Activated CD8-positive, alpha-beta memory T cell treated with anti-CD3 and anti-CD28 coated beads, Interleukin-2, amount 50 U/mL, for 4 hours (primary cell): ENCODE measurements around the gene FURIN.
A peak's percentile ranks its signal among the peaks of the same experiment; 100 is the strongest.
"Not testable (repeated sequence)": the region's sequence is repeated elsewhere in the genome, so short reads cannot be mapped to it uniquely, and the experiment has no call there.

Source experiments
- DNase-seq: peaks from one replicate; pipeline ENCODE4 v3.0.0-alpha.2; 2020

Gene FURIN

DNA sequence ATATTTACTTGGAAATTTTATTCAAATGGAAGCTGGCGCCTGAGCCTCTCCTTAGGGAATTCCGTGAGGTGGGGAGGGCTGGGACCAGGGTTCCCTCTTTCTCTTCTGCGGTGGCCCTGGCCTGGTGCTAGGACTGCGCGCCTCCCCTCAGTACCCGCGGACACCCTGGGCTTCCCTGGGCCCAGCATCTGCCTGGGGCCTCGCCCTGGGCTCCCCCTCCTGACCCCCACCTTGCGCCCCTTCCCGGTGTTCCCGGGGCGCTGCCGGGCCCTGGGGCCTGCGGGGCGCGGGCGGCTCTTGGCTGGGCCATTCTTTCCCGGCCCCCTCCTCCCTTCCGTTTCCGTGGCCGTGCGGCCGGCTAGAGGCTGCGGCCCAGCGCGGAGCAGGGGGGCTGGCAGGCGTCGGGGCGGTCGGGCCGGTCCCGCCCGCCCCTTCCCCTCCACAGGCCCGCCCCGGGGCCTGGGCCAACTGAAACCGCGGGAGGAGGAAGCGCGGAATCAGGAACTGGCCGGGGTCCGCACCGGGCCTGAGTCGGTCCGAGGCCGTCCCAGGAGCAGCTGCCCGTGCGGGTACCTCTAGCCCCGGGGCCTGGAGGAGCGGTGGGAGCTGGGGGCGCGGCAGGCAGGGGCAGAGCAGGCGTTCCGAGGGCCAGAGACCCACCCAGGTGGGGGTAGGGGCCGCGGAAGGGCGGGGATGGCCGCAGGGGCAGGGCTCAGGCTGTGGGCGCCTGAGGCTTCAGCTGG, 15.8 kb downstream of the FURIN start, which contains the start of gene FES:
Gene FES (plus strand): TSS at position 529 of the 743 bp plus-strand sequence. CDS start 542 bp downstream, outside the sequence.
- DNase-seq: no peak

DNA sequence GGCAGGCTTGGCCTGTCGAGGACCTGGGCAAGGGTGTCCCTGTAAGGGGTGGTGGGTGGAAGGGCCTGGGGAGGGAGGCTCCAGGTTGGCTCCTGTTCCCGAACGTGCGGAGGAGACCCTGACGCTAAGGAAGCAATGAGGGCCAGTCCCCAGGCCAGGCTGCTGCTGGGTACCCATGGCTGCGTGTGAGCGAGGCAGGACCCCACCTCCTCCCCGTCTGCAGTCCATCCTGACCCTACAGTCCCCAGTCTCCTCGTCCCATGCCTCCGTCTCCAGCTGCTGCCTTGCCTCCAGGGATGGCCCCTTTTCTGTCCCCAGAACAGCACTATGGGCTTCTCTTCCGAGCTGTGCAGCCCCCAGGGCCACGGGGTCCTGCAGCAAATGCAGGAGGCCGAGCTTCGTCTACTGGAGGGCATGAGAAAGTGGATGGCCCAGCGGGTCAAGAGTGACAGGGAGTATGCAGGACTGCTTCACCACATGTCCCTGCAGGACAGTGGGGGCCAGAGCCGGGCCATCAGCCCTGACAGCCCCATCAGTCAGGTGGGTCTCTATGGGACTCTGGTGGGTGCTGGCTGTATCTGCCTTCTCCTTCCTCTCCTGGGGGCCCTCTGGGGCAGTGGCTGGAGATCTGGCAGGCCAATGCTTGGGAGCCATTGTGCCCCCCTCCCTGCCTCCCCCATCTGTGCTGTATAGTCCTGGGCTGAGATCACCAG, 16.5 kb downstream of the FURIN start:
- DNase-seq: no peak

DNA sequence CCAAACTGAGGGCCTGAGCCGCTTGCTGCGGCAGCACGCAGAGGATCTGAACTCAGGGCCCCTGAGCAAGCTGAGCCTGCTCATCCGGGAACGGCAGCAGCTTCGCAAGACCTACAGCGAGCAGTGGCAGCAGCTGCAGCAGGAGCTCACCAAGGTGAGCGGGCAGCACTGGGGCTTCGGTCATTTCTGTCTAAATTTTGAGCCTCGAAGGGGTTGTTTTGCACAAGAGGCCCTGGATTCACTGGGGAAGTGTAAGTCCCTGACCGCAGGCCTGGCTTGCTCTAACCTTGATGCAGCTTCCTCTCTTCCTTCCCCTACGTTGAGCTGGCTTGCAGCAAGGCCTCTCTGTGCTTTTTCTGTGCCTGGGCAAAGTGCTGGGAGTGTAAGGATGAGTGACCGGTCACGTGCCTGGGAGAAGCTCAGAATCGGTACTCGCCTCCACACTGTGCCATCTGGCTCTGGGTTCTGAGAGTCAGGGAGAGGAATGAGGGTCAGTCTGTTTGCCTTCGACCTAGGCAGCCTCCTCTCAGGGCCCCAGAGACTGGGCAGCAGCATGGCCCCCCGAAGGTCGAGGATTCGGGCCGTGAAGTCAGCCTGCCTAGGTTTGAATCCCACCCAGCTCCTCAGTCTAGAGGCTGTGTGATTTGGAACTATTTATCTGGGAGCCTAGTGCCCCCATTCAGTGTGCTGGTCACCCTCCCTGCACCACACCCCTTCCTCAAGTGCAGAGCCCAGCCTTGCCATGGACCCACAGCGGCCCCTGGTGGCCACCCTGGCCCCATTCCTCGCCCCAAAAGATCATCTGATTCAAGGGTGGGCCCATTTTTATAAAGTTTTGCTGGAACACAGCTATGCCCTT, 17.3 kb downstream of the FURIN start:
- peak; percentile 82 for DNase-seq

DNA sequence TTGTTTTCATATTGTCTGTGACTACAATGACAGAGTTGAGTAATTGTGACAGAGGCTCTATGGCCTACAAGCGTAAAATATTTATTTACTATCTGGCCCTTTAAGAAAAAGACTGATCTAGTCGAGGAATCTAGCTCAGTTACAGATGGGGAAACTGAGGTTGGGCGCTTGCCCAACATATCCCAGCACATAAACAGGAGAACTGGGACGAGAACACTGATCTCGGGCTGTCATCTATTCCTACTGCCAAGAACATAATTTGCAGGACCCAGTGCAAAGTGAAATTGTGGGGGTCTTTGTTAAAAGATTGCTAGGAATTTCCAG, 17.9 kb downstream of the FURIN start:
- DNase-seq: no peak

DNA sequence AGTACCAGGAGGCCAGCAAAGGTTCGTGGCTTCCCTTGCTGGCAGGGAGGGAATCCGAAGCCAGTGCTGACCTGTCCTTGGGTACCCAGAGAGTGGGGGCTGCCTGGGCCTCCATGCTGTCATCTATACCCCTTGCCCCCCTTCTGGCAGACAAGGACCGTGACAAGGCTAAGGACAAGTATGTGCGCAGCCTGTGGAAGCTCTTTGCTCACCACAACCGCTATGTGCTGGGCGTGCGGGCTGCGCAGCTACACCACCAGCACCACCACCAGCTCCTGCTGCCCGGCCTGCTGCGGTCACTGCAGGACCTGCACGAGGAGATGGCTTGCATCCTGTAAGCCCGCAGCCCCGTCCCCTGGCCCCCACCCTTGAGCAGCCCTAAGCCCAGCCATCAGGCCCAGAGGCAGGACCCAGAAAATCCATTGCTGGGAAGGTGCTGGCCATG, 18.7 kb downstream of the FURIN start:
- no peak for DNase-seq

DNA sequence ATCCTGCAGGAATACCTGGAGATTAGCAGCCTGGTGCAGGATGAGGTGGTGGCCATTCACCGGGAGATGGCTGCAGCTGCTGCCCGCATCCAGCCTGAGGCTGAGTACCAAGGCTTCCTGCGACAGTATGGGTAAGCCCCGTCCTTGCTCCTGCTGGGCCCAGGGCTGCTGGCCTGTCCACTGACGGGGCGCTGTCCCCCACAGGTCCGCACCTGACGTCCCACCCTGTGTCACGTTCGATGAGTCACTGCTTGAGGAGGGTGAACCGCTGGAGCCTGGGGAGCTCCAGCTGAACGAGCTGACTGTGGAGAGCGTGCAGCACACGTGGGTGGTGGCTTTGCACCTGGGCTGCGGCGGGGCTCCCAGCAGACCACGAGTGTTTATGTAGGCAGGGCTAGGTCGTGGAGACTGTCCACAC, 20.9 kb downstream of the FURIN start:
- no peak for DNase-seq

DNA sequence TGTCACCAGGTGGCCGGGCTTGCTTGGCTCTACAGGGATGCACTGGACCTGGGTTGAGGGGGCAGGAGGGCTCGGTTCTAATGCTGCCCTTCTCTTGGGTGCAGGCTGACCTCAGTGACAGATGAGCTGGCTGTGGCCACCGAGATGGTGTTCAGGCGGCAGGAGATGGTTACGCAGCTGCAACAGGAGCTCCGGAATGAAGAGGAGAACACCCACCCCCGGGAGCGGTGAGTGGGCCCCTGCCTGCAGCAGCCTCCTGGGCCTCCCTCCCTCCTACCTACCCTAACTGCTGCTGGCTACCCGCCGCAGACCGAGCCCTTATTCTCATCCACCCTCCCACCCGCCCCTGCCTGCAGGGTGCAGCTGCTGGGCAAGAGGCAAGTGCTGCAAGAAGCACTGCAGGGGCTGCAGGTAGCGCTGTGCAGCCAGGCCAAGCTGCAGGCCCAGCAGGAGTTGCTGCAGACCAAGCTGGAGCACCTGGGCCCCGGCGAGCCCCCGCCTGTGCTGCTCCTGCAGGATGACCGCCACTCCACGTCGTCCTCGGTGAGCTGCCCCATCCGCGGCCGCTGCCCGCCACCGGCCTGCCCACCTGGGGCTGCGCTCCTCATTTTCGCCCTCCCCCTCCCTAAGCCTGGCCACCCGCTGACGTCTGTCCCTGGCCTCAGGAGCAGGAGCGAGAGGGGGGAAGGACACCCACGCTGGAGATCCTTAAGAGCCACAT, 21.5 kb downstream of the FURIN start:
- DNase-seq: no peak

DNA sequence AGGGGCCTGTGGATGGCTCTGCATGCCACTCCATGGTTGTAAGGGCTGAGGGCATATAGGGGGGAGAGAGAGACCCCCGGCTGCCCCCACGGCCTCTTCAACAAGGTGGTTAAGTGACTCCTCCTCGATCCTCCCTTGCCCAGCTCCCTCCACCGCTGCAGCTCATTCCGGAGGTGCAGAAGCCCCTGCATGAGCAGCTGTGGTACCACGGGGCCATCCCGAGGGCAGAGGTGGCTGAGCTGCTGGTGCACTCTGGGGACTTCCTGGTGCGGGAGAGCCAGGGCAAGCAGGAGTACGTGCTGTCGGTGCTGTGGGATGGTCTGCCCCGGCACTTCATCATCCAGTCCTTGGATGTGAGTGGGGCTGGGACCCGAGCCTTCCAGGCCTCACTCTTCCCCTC, 22.5 kb downstream of the FURIN start:
- no peak for DNase-seq

DNA sequence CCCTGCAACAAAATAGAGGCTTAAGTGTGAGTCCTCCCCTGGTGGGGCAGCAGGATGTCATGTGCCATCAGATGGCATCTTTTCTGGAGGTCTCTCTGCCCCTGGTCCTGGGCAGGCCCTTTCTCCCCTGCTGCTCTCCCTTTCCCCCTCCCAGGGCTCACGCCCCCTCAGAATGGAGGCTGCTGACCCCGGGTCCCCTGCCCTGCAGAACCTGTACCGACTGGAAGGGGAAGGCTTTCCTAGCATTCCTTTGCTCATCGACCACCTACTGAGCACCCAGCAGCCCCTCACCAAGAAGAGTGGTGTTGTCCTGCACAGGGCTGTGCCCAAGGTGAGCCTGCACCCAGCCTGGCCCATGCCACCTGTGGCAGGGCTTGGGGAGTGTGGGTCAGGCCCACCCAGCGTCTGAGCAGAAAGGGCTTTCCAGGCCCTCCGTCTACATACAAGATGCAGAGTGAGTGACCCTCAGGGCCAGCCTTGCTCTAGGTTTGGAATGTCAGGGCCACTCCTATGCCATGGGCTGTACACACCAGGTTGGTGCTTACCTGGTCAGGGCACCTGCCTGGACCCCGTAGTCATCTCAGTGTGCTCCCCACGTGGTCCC, 23.1 kb downstream of the FURIN start:
- no peak for DNase-seq

DNA sequence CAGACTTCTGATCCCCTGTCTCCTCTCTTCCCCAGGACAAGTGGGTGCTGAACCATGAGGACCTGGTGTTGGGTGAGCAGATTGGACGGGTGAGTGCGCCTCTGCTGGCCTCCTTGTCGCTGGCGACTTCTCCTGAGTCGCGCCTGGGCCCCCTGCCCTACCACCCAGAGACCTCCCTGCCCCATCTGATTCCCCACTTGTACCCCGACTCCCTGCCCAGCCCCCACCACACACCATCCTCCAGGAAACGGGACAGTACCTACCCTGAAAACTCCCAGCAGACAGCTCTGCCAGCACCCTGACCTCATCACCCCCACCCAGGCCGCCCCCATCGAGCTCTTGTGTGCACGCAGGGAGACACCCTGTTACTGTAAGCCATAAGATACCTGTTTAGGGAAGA, 23.6 kb downstream of the FURIN start:
- no peak for DNase-seq

DNA sequence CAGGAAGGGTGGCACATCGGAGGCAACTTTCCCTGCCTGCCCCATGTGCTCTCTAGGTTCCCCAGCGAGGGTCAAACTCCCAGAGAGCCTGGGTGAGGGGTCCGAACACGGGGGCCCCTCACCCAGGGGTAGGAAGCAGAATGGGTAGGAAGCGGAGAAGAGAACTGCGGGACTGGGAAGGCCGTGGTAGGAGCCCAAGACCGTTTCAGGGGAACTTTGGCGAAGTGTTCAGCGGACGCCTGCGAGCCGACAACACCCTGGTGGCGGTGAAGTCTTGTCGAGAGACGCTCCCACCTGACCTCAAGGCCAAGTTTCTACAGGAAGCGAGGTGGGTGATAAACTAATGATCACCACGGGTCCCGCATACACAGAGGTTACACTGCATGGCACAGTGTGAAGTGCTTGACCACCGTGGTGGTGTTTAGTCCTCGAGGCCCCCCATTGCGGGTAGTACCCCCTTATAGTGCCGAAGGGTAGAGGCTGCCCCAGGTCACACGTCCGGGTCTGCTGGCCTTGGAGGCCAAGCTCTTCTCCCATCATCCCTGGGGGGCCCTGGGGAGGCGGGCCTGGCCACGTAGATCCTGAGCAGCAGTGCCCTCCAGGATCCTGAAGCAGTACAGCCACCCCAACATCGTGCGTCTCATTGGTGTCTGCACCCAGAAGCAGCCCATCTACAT, 24.2 kb downstream of the FURIN start:
- DNase-seq: peak; percentile 12

DNA sequence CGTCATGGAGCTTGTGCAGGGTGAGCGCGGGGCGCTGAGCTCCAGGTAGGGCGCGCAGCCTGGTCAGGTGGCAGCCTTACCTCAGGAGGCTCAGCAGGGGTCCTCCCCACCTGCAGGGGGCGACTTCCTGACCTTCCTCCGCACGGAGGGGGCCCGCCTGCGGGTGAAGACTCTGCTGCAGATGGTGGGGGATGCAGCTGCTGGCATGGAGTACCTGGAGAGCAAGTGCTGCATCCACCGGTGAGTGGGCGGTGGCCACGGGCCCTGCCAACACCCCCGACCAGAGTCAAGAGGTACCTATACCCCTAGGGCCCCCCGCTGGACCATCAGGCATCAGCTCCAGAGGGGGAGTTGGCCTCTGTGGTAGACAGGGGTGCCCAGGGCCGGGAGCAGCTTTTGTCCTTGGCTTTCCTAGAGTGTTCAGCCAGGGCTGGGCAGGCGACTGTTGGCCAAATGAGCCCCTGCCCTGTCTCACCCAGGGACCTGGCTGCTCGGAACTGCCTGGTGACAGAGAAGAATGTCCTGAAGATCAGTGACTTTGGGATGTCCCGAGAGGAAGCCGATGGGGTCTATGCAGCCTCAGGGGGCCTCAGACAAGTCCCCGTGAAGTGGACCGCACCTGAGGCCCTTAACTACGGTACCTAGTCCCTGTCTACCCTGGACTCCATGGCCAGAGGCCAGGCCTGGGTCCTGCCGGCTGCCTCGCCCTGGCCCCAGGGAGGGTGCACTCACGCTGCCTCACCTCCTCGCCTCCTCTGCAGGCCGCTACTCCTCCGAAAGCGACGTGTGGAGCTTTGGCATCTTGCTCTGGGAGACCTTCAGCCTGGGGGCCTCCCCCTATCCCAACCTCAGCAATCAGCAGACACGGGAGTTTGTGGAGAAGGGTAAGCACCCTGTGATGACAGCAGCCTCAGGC, 25.0 kb downstream of the FURIN start:
- DNase-seq: peak; percentile 13

DNA sequence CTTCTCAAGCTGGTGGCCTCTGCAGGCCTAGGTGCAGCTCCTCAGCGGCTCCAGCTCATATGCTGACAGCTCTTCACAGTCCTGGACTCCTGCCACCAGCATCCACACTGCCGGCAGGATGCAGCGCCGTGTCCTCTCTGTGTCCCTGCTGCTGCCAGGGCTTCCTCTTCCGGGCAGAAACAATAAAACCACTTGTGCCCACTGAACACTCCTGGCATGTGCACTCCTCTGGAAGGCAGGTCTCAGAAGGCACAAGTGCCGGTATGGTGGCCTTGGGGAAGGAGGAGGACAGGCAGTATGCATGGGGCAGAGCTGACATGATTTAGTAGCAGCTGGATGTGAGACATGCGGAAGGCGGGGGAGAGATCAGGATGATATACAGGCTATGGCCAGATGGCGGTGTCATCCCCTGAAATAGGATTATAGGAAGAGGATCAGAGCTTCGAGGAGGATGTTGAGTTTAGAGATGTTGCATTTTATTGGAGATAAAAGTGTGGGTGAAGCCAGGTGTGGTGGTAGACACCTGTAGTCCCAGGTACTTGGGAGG, 27.3 kb downstream of the FURIN start:
- DNase-seq: no peak

DNA sequence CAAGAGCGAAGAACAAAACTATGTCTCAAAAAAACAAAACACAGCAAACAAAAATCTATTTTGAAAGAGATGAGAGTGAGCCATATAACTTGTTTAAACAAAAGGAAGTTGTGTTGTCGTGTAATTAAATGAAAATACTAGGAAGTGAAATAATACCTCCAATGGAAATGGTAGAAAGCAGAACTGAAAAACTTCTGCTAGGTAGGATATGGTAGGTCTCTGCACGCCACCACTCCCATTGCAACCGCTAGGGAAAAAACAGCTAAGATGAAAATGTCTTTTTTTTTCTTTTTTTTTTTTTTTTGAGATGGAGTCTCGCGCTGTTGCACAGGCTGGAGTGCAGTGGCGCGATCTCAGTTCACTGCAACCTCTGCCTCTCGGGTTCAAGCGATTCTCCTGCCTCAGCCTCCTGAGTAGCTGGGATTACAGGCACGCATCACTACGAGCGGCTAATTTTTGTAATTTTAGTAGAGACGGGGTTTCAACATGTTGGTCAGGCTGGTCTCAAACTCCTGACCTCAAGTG, 28.8 kb downstream of the FURIN start:
- DNase-seq: not testable (repeated sequence)

DNA sequence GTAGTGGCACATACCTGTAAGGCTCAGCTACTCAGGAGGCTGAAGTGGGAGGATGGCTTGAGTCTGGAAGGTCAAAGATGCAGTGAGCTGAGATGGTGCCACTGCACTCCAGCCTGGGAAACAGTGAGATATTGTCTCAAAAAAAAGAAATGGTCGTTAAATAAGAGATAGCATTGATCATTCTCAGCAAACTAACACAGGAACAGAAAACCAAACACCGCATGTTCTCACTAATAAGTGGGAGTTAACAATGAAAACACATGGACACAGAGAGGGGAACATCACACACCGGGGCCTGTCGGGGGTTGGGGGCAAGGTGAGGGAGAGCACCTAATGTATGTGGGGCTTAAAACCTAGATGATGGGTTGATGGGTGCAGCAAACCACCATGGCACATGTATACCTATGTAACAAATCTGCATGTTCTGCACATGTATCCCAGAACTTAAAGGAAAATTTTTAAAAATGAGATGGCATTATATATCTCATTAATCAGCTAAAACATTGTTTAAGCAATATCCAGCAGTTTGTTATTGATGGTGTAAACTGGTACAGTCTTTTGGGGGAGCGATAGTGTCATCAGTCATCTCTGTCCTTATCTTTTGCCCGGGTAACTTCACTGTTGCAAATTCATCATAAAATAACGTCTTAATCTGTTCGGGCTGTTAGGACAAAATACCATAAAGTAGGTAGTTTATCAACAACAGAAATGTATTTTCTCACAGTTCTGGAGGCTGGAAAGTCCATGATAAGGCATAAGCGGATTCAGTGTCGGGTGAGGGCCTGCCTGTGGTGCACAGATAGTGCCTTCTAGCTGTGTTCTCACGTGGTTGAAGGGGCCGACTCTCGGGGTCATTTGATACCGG, 33.0 kb downstream of the FURIN start:
- DNase-seq: no peak

DNA sequence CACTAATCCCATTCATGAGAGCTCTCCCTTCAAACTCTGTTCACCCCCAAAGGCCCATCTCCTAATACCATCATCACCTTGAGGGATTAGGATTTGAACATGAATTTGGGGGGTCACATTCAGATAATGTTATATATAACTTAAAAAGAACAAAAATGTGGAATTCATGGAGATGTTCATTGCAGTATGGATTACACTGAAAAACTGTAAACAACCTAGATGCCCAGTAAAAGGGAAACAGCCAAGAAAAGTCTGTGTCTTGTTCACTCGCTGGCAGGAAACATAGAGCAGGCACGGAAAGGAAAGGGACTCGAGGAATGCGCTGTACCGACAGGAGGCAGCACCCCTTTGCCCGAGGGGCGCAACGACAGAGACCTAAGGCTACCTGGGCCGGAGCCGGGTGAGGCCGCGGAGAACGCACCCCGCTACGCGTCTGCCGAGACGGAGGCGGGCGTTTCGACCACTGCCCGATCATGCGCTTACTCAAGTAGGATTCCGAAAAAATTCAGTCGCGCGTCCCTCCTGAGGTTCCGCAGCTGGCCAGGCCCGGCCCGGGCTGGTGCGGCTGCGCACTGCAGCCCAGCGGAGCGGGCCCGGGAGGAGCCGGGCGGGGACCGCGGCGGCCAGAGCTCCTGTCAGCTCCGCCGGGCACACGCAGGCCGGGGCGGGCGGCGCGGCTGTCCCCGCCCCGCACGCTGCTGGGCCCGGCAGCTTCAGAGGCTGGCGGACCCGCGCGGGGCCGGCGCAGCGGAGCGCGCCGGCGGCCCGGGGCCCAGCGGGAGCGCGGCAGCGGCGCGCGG, 33.9 kb downstream of the FURIN start:
- DNase-seq: peak; percentile 66

DNA sequence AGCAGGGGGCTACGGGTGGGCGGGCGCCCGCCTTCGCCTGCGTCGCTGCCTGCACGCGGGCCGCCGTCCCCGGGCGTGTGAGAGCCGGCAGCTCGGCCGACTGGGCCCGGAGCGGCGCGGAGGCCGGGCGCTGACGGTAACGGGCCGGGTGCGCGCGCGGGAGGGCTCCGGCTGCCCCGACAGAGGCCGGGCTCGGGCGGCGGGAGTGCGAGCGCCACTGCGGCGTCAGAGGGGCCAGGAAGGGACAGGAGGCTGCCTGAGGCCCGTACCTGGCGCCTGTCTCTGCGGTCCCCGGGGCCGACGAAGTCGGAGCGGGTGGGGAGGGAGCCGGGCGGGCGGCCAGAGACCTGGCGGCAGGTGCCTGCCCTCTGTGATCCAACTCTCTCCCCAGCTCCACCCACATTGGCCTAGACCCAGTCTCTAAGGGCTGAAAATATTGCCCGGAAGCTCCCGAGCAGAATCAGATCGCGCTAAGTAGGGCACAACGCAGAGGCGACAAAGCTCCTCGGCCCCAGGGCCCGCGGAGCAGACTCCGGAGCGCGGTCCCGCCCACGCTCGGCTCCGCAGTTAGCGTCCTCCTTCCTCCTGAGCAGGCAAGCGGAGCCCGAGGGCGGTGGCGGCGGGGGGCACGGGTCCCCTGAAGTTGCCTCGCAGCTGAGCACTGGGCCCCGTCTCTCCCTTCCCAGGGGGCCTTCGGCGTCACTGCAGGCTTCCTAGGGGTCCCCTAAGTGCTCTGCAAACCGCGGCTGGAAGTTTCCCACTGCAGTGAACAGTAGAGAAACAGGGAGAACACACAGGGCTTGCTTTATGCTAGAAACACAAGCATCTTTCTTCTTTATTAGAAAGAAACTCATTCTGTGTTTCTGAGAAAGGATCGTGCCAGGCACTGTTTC, 34.7 kb downstream of the FURIN start, which contains the start of gene MAN2A2:
Gene MAN2A2 (plus strand): TSS at position 463 of the 893 bp plus-strand sequence. CDS start 906 bp downstream, outside the sequence.
- peak; percentile 79 for DNase-seq
